RKO (cell line): ENCODE data around the gene EIF2AK2.

ENCODE experiments used
- DNase-seq: peaks from one replicate; pipeline ENCODE4 v3.0.0-alpha.2; 2016; ENCODE audit warnings: low spot score

Gene EIF2AK2

GRCh38 chr2:37171624-37171950, 14.8 kb upstream of the EIF2AK2 start:
- no peak for DNase-seq

- DNase-seq, result peak; percentile 46
Observed at GRCh38 chr2:37168217-37168981, 11.6 kb upstream of the EIF2AK2 start.

- no peak for DNase-seq
Observed at GRCh38 chr2:37167636-37168180, 10.9 kb upstream of the EIF2AK2 start.

GRCh38 chr2:37164757-37165156, 8.0 kb upstream of the EIF2AK2 start:
- DNase-seq, result no peak

- DNase-seq, result peak; percentile 66
Observed at GRCh38 chr2:37156071-37156856, 516 bp downstream of the EIF2AK2 start.

GRCh38 chr2:37154785-37155184, 2.0 kb downstream of the EIF2AK2 start:
- no peak for DNase-seq

GRCh38 chr2:37153224-37153623, 3.6 kb downstream of the EIF2AK2 start:
- no peak for DNase-seq

GRCh38 chr2:37149626-37150322, 7.0 kb downstream of the EIF2AK2 start:
- DNase-seq, result no peak

GRCh38 chr2:37148325-37148724, 8.5 kb downstream of the EIF2AK2 start:
- no peak for DNase-seq

GRCh38 chr2:37146062-37146461, 10.7 kb downstream of the EIF2AK2 start:
- DNase-seq, result no peak

GRCh38 chr2:37143974-37144373, 12.8 kb downstream of the EIF2AK2 start:
- DNase-seq, result no peak

- DNase-seq, result no peak
Observed at GRCh38 chr2:37142546-37142945, 14.2 kb downstream of the EIF2AK2 start.

GRCh38 chr2:37132914-37133313, 23.9 kb downstream of the EIF2AK2 start:
- DNase-seq, result no peak

- no peak for DNase-seq
Observed at GRCh38 chr2:37125416-37125815, 31.4 kb downstream of the EIF2AK2 start.

GRCh38 chr2:37119157-37119556, 37.6 kb downstream of the EIF2AK2 start:
- DNase-seq, result peak; percentile 15

- DNase-seq, result no peak
Observed at GRCh38 chr2:37117566-37117965, 39.2 kb downstream of the EIF2AK2 start.

- no peak for DNase-seq
Observed at GRCh38 chr2:37111958-37112357, 44.8 kb downstream of the EIF2AK2 start.

- DNase-seq, result no peak
Observed at GRCh38 chr2:37110306-37111212, 46.2 kb downstream of the EIF2AK2 start.

- DNase-seq, result no peak
Observed at GRCh38 chr2:37109523-37109922, 47.3 kb downstream of the EIF2AK2 start.

- no peak for DNase-seq
Observed at GRCh38 chr2:37105150-37105549, 51.6 kb downstream of the EIF2AK2 start.

- DNase-seq, result no peak
Observed at GRCh38 chr2:37104178-37104577, 52.6 kb downstream of the EIF2AK2 start.

GRCh38 chr2:37102588-37102987, 54.2 kb downstream of the EIF2AK2 start:
- no peak for DNase-seq
